Endodermal cell (in vitro differentiated cells): ENCODE measurements around the gene RNF4. TPM values are rescaled to one million over a fixed set of nuclear protein-coding genes. Genes with fewer than 3 reads are reported as not detected.

Source experiments
- DNase-seq: peaks from one replicate; pipeline ENCODE4 v3.0.0-alpha.2; 2017
- H3K27ac ChIP-seq: 2 replicates; pipeline ENCODE4 v1.5.1; 2013; ENCODE audit warnings: mild to moderate bottlenecking, low read depth, low read length, moderate library complexity
- H3K27me3 ChIP-seq: 2 replicates; pipeline ENCODE4 v1.6.1; 2013; ENCODE audit warnings: mild to moderate bottlenecking, low read length, moderate library complexity; ENCODE audit not compliant: insufficient read depth, control insufficient read depth, poor library complexity, severe bottlenecking
- H3K36me3 ChIP-seq: 2 replicates; pipeline ENCODE4 v1.7.0; 2013; ENCODE audit warnings: mild to moderate bottlenecking, low read length, moderate library complexity; ENCODE audit not compliant: control insufficient read depth, insufficient read depth
- H3K4me1 ChIP-seq: one replicate; pipeline ENCODE4 v1.7.0; 2013; ENCODE audit warnings: low read length; ENCODE audit not compliant: control insufficient read depth, insufficient read depth
- H3K4me3 ChIP-seq: 2 replicates; pipeline ENCODE4 v1.5.1; 2013; ENCODE audit warnings: mild to moderate bottlenecking, low read length, moderate library complexity
- H3K9ac ChIP-seq: 2 replicates; pipeline ENCODE4 v1.6.1; 2013; ENCODE audit warnings: mild to moderate bottlenecking, low read length, moderate library complexity; ENCODE audit not compliant: poor library complexity, severe bottlenecking; ENCODE audit errors: extremely low read depth
- H3K9me3 ChIP-seq: 2 replicates; pipeline ENCODE4 v1.6.1; 2013; ENCODE audit warnings: mild to moderate bottlenecking, low read length, moderate library complexity; ENCODE audit not compliant: control insufficient read depth
- H3K27ac Mint-ChIP-seq: 2 replicates; pipeline ENCODE4 v1.8.0; 2020; ENCODE audit warnings: mixed read lengths
- H3K27me3 Mint-ChIP-seq: 2 replicates; pipeline ENCODE4 v1.8.0; 2021; ENCODE audit warnings: mild to moderate bottlenecking, mixed read lengths; ENCODE audit not compliant: insufficient read depth
- H3K36me3 Mint-ChIP-seq: 2 replicates; pipeline ENCODE4 v1.8.0; 2020; ENCODE audit warnings: low read depth, mixed read lengths
- H3K4me1 Mint-ChIP-seq: 2 replicates; pipeline ENCODE4 v1.8.0; 2020; ENCODE audit warnings: mixed read lengths
- H3K4me3 Mint-ChIP-seq: 2 replicates; pipeline ENCODE4 v1.8.0; 2020; ENCODE audit warnings: mild to moderate bottlenecking, moderate library complexity, mixed read lengths
- H3K9me3 Mint-ChIP-seq: 2 replicates; pipeline ENCODE4 v1.8.0; 2020; ENCODE audit warnings: mild to moderate bottlenecking, mixed read lengths
- WGBS, 2 experiments: methylation state at CpG; one replicate each; pipeline versions ENCODE4 v1.1.5 to v1.1.7; 2013; ENCODE audit warnings: missing lambda C conversion rate in 2 of 2, mixed read lengths in 1 of 2; ENCODE audit not compliant: insufficient coverage in 1 of 2, insufficient read length in 1 of 2; 5-methylcytosine and 5-hydroxymethylcytosine counted together
- total RNA-seq, 2 donors: library from RNA; stranded (reverse); fragmentation: NEBNext Ultra II Directional in 1 of 2; extraction: Animal tissue kit (Norgen Biotek cat#: 25700) in 1 of 2; gene quantifications; 2 replicates in 1 of 2; 3 replicates in 1 of 2; pipeline ENCODE4 v1.2.1, GENCODE V29; 2021
- TF ChIP-seq, protein P1 (sequence below): fragments of 200-600 bp; sonication (generic); conservative IDR thresholded peaks from 2 replicates; pipeline ENCODE4 v1.5.0; 2021; ENCODE audit warnings: antibody characterized with exemption, mild to moderate bottlenecking

The RNF4 gene
- total RNA-seq, 2 donors from 2014 or later = 73.2 to 93.6 TPM

DNA sequence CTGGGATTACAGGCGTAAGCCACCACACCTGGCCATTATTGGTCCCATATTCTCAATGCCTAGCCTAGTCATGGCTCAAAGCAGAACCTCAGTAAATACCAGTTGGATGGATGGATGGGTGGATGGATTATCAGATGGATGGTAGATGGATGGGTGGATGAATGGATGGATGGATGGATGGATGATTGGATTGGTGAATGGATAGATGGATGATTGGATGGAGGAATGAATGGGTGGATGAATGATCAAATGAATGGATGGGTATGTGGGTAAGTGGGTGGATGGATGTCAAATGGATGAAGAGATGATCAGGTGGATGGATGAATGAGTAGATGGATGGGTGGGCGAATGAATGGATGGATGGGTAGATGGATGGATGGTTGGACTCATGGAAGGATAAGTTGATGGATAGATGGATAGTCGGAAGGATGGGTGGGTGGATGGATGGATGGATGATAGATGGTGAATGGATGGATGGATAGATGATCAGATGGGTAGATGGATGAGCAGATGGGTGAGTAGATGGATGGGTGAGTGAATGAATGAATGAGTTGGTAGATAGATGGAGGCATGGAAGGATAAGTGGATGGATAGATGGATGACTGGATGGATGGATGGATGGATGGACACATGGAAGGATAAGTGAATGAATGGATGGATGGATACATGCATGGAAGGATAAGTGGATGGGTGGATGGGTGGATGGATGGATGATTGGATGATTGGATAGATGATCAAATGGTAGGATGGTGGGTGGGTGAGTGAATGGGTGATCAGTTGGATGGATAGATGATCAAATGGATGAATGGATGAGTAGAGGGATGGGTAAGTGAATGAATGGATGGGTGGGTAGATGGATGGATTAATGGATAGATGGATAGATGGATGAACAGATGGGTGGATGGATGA lies 22.0 kb upstream of the RNF4 start:
- Mint-ChIP-seq H3K4me3 (no peak overlapping the region), H3K36me3 (no peaks in the 10 kb centered on the region), H3K9me3 (no peaks in the 10 kb centered on the region), H3K27ac (no peak overlapping the region), H3K27me3 (peaks cover 3% of the 10 kb centered on the region), H3K4me1 (no peaks in the 10 kb centered on the region)
- H3K36me3 ChIP-seq = no peaks in the 10 kb centered on the region
- H3K27me3 ChIP-seq = no peaks in the 10 kb centered on the region
- no peak overlapping the region for H3K4me3 ChIP-seq
- no peak for DNase-seq
- no peak overlapping the region for H3K9ac ChIP-seq
- TF ChIP-seq, protein P1, sequence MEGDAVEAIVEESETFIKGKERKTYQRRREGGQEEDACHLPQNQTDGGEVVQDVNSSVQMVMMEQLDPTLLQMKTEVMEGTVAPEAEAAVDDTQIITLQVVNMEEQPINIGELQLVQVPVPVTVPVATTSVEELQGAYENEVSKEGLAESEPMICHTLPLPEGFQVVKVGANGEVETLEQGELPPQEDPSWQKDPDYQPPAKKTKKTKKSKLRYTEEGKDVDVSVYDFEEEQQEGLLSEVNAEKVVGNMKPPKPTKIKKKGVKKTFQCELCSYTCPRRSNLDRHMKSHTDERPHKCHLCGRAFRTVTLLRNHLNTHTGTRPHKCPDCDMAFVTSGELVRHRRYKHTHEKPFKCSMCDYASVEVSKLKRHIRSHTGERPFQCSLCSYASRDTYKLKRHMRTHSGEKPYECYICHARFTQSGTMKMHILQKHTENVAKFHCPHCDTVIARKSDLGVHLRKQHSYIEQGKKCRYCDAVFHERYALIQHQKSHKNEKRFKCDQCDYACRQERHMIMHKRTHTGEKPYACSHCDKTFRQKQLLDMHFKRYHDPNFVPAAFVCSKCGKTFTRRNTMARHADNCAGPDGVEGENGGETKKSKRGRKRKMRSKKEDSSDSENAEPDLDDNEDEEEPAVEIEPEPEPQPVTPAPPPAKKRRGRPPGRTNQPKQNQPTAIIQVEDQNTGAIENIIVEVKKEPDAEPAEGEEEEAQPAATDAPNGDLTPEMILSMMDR = no peak
- 77 to 84% methylated on average over 3 of the region's 3 CpGs for WGBS, 2 experiments
- H3K27ac ChIP-seq = no peak overlapping the region
- H3K4me1 ChIP-seq = no peaks in the 10 kb centered on the region
- no peaks in the 10 kb centered on the region for H3K9me3 ChIP-seq

DNA sequence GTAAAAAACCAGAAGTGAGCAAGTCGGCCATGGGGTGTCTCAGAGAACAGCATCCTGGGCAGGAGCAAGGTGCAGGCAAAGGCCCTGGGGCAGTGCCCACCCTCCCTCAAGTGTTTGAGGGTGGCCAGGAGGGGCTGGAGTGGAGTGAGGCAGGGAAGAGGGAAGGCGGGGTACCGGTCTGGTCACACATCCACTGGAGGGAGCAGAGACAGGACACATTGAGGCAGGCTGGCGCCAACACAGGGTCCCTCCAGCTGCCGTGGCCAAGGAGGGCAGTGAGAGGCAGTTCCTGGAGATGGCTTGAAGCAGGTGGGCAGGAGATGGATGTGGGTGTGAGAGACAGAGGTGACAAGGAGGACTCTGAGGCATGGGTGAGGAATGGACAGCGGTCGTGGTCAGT lies 20.3 kb upstream of the RNF4 start:
- no peaks in the 10 kb centered on the region for H3K27me3 ChIP-seq
- no peak for DNase-seq
- Mint-ChIP-seq H3K36me3 (no peaks in the 10 kb centered on the region), H3K27ac (no peak overlapping the region), H3K9me3 (no peaks in the 10 kb centered on the region), H3K4me1 (no peaks in the 10 kb centered on the region), H3K4me3 (no peak overlapping the region), H3K27me3 (peaks cover 3% of the 10 kb centered on the region)
- H3K4me3 ChIP-seq = no peak overlapping the region
- no peaks in the 10 kb centered on the region for H3K36me3 ChIP-seq
- H3K9me3 ChIP-seq = no peaks in the 10 kb centered on the region
- no peaks in the 10 kb centered on the region for H3K4me1 ChIP-seq
- no peak overlapping the region for H3K9ac ChIP-seq
- TF ChIP-seq, protein P1 = no peak
- 82 to 85% methylated on average over 3 to 7 of the region's 7 CpGs for WGBS, 2 experiments
- H3K27ac ChIP-seq = no peak overlapping the region

DNA sequence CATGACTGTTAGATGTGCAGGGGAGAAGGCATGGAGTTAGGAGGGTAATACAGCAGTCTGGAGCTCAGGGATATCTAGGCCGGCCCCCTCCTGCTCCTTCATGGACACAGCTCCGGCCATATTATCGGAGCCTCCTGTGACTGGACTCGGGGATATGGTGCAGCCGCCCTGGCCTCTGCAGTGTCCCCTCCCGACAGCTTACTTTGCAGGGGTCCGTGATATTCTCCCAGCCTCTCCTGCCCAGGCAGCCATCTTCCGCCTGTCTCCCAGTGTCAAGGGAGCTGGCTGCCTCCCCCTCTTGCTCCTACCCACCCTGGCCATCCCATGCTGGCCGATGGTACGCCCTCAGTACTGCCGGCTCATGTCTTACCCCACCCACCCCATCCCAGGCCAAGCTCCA lies 19.9 kb upstream of the RNF4 start:
- H3K27ac ChIP-seq = no peak overlapping the region
- 94 to 100% methylated on average over 3 to 11 of the region's 11 CpGs for WGBS, 2 experiments
- H3K9me3 Mint-ChIP-seq = no peaks in the 10 kb centered on the region
- no peaks in the 10 kb centered on the region for H3K36me3 ChIP-seq
- TF ChIP-seq, protein P1 = no peak
- no peak for DNase-seq
- no peak overlapping the region for H3K27ac Mint-ChIP-seq
- H3K4me1 Mint-ChIP-seq = no peaks in the 10 kb centered on the region
- H3K27me3 Mint-ChIP-seq = peaks cover 3% of the 10 kb centered on the region
- no peak overlapping the region for H3K4me3 ChIP-seq
- H3K9ac ChIP-seq = no peak overlapping the region
- no peak overlapping the region for H3K4me3 Mint-ChIP-seq
- H3K36me3 Mint-ChIP-seq = no peaks in the 10 kb centered on the region
- H3K9me3 ChIP-seq = no peaks in the 10 kb centered on the region
- no peaks in the 10 kb centered on the region for H3K27me3 ChIP-seq
- no peaks in the 10 kb centered on the region for H3K4me1 ChIP-seq
